Progenitor cell of endocrine pancreas (in vitro differentiated cells): ENCODE data around the gene CCDC14. TPM values are rescaled to one million over a fixed set of nuclear protein-coding genes. Genes with fewer than 3 reads are reported as not detected.
"Not testable (repeated sequence)": the region's sequence is repeated elsewhere in the genome, so short reads cannot be mapped to it uniquely, and the experiment has no call there.

Experiments used
- DNase-seq: peaks from one replicate; pipeline ENCODE4 v3.0.0; 2021; ENCODE audit warnings: low spot score; ENCODE audit not compliant: unreplicated experiment
- H3K27ac Mint-ChIP-seq: 2 replicates; pipeline ENCODE4 v1.8.0; 2021; ENCODE audit warnings: mild to moderate bottlenecking, moderate library complexity, mixed read lengths
- H3K27me3 Mint-ChIP-seq: 2 replicates; pipeline ENCODE4 v1.8.0; 2021; ENCODE audit warnings: mixed read lengths
- H3K36me3 Mint-ChIP-seq: 2 replicates; pipeline ENCODE4 v1.8.0; 2022; ENCODE audit warnings: mixed read lengths; ENCODE audit not compliant: insufficient read depth
- H3K4me1 Mint-ChIP-seq: 2 replicates; pipeline ENCODE4 v1.8.0; 2021; ENCODE audit warnings: low read depth, mixed read lengths
- H3K4me3 Mint-ChIP-seq: 2 replicates; pipeline ENCODE4 v1.8.0; 2021; ENCODE audit warnings: low read depth, mild to moderate bottlenecking, moderate library complexity, mixed read lengths
- H3K9me3 Mint-ChIP-seq: 2 replicates; pipeline ENCODE4 v1.8.0; 2021; ENCODE audit warnings: low read depth, mixed read lengths
- CTCF ChIP-seq: fragments of 200-600 bp; sonication (generic); IDR thresholded peaks from one replicate; pipeline ENCODE4 v1.5.0; 2021; ENCODE audit warnings: antibody characterized with exemption, mild to moderate bottlenecking; ENCODE audit not compliant: unreplicated experiment
- total RNA-seq: library from RNA; stranded (reverse); gene quantifications from 2 replicates; pipeline ENCODE4 v1.2.1, GENCODE V29; 2021

Gene CCDC14
- total RNA-seq, 1 donor from 2014 or later, result 114 TPM

GRCh38 chr3:123909785-123910184, 51.2 kb downstream of the CCDC14 start:
- no peak for DNase-seq
- no peaks in the 10 kb centered on the region for H3K27me3 Mint-ChIP-seq
- peaks cover 6% of the 10 kb centered on the region for H3K36me3 Mint-ChIP-seq
- no peak overlapping the region for H3K4me3 Mint-ChIP-seq
- H3K4me1 Mint-ChIP-seq, result no peaks in the 10 kb centered on the region
- H3K9me3 Mint-ChIP-seq, result no peaks in the 10 kb centered on the region
- H3K27ac Mint-ChIP-seq, result no peak overlapping the region
- TF ChIP-seq CTCF, result no peak

DNA sequence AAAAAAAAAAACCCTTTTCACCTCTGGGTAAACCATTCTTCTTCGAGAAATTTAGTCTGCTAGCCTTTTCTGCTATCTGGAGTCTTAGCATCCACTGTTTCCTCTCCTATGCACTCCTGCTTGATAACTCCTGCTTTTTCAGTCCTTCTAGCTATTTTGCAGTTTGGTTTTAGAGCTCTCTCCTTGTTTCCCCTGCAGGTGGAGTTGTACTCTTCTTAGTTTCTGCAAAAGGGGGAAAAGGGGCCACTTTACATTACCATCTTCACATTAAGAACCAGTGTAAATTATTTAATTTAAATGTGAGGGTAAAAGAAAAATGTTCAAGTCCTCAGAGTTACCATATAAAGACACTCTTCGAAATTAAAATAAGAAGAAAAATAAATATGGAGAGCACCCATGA, 53.3 kb downstream of the CCDC14 start:
- Mint-ChIP-seq H3K36me3 (peaks cover 1% of the 10 kb centered on the region), H3K27ac (no peak overlapping the region), H3K4me3 (no peak overlapping the region), H3K27me3 (no peaks in the 10 kb centered on the region), H3K9me3 (no peaks in the 10 kb centered on the region), H3K4me1 (no peaks in the 10 kb centered on the region)
- no peak for DNase-seq
- no peak for TF ChIP-seq CTCF

GRCh38 chr3:123899300-123899865, 61.6 kb downstream of the CCDC14 start:
- Mint-ChIP-seq H3K4me1 (no peaks in the 10 kb centered on the region), H3K27me3 (no peaks in the 10 kb centered on the region), H3K4me3 (no peak overlapping the region), H3K9me3 (no peaks in the 10 kb centered on the region), H3K36me3 (no peaks in the 10 kb centered on the region), H3K27ac (no peak overlapping the region)
- no peak for TF ChIP-seq CTCF
- DNase-seq, result no peak

DNA sequence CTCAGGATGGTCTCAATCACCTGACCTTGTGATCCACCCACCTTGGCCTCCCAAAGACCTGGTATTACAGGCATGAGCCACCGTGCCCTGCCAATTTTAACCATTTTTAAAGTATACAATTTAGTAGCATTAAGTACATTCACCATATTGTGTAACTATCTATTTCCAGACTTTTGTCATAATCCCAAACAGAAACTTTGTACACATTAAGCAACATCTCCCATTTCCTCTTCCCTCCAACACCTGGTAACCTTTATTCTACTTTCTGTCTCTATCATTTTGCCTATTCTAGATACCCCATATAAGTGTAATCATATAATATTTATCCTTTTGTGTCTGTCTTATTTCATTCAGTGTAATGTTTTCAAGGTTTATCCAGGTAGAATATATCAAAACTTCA, 68.0 kb downstream of the CCDC14 start:
- DNase-seq, result no peak
- Mint-ChIP-seq H3K36me3 (peaks cover 6% of the 10 kb centered on the region), H3K27me3 (peaks cover 7% of the 10 kb centered on the region), H3K9me3 (peaks cover 26% of the 10 kb centered on the region), H3K4me1 (no peaks in the 10 kb centered on the region), H3K4me3 (no peak overlapping the region), H3K27ac (no peak overlapping the region)
- no peak for TF ChIP-seq CTCF

DNA sequence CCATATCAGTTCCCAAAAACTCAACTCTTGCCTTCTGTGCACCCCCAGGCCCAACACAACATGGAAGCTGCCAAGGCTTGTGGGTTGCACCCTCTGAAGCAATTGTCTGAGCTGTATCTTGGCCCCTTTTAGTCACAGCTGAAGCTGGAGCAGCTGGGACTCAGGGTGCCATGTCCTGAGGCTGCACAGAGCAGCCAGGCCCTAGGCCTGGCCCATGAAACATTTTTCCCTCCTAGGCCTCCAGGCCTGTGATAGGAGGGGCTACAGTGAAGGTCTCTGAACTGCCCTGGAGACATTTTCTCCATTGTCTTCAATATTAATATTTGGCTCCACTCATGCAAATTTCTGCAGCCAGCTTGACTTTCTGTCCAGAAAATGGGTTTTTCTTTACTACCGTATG, 68.8 kb downstream of the CCDC14 start:
- Mint-ChIP-seq H3K36me3 (peaks cover 6% of the 10 kb centered on the region), H3K9me3 (peaks cover 26% of the 10 kb centered on the region), H3K27ac (no peak overlapping the region), H3K4me3 (no peak overlapping the region), H3K4me1 (no peaks in the 10 kb centered on the region), H3K27me3 (peaks cover 7% of the 10 kb centered on the region)
- TF ChIP-seq CTCF, result no peak
- DNase-seq, result no peak

DNA sequence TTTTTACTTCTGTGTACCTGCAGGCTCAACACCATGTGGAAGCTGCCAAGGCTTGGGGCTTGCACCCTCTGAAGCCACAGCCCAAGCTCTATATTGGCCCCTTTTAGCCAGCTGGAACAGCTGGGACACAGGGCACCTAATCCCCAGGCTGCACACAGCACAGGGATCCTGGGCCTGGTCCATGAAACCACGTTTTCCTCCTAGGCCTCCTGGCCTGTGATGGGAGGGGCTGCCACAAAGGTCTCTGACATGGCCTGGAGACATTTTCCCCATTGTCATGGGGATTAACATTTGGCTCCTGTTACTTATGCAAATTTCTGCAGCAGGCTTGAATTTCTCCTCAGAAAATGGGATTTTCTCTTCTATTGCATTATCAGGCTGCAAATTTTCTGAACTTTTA, 70.0 kb downstream of the CCDC14 start:
- DNase-seq, H3K36me3 Mint-ChIP-seq, H3K4me3 Mint-ChIP-seq, H3K27ac Mint-ChIP-seq, H3K4me1 Mint-ChIP-seq: not testable (repeated sequence)
- H3K27me3 Mint-ChIP-seq, result peaks cover 12% of the 10 kb centered on the region
- H3K9me3 Mint-ChIP-seq, result peaks cover 26% of the 10 kb centered on the region

DNA sequence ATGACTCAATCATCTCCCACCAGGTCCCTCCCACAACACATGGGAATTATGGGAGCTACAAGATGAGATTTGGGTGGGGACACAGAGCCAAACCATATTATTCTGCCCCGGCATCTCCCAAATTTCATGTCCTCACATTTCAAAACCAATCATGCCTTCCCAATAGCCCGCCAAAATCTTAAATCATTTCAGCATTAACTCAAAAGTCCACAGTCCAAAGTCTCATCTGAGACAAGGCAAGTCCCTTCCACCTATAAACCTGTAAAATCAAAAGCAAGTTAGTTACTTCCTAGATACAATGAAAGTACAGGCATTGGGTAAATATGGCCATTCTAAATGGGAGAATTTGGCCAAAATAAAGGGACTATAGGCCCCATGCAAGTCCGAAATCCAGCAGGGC, 70.9 kb downstream of the CCDC14 start:
- not testable (repeated sequence) for H3K4me3 Mint-ChIP-seq, H3K4me1 Mint-ChIP-seq, DNase-seq, H3K36me3 Mint-ChIP-seq, H3K27ac Mint-ChIP-seq
- Mint-ChIP-seq H3K27me3 (peaks cover 19% of the 10 kb centered on the region), H3K9me3 (peaks cover 26% of the 10 kb centered on the region)
